ENCODE data around the gene CUTC. TPM values are rescaled to one million over a fixed set of nuclear protein-coding genes. Genes with fewer than 3 reads are reported as not detected.

CUTC gene
- total RNA-seq, 1 donor from 2014 or later = 22.5 TPM

DNA sequence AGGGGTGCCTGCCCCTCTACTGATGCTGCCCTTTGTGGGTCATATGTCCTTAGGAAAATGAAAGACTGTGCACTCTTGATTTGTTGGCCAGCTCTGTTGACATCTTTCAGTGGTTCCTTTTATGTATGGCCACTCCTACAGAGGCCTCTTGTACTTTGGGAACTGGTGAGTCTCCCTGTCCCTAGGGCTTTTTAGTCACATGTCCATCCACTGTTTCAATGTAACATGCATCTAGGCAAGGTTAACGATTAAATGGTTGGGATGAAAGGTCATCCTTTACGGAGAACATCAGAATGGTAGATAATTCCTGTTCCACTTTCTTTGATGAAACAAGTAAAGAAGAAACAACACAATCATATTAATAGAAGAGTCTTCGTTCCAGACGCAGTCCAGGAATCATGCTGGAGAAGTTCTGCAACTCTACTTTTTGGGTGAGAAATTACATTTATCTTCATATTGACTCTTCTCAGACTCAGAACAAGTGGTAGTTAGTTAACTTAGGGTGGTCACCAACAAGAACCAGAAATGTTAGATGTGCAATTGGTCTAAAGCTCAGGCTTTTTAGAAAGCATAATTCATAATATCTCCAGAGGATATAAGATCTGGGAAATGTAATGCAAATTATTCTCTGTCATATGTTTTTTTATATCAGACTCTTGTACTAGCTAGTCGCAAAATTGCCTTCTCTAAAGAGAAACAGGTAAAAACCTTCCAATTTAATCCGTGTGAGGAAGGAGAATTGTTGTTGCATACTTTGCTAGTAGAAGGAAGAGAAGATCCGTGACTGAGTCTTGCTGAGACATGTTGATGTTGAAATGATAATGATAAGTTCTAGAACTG lies 50.6 kb downstream of the CUTC start, which contains the start of gene ABCC2:
TSS of gene ABCC2 (plus strand) at position 194 of the 840 bp plus-strand sequence. CDS start at position 399, 205 bp downstream.
- intact Hi-C loops (cut with micrococcal nuclease) = no loop called here

DNA sequence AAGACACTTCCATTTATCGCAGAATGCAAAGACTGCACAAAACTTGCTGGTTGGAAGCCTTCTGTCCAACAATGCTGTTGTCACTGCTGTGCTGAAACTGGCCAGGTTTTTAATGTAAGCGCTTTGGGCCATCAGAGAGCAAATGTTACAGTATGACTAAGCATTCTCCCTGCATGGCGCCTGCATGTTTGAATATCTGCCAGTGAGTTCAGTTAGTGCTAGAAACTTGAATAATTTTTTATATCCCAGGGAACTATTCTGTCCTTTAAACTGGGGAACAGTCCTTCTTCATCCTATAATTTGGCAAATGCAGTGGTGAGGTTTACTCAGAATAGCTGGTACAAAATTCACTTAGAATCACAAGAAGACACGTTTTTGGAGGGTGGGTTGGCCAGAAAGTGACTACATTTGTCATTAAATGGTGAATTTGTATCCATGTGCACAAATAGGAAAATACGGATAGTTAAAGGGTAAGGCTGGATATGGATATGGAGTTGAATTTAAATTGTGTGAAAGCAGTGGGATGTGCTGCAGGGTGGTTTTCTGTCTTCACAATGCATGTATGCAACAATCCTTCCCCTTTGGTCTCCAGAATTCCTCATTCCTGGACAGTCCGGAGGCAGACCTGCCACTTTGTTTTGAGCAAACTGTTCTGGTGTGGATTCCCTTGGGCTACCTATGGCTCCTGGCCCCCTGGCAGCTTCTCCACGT lies 52.1 kb downstream of the CUTC start:
- intact Hi-C loops (cut with micrococcal nuclease) = no loop called here

DNA sequence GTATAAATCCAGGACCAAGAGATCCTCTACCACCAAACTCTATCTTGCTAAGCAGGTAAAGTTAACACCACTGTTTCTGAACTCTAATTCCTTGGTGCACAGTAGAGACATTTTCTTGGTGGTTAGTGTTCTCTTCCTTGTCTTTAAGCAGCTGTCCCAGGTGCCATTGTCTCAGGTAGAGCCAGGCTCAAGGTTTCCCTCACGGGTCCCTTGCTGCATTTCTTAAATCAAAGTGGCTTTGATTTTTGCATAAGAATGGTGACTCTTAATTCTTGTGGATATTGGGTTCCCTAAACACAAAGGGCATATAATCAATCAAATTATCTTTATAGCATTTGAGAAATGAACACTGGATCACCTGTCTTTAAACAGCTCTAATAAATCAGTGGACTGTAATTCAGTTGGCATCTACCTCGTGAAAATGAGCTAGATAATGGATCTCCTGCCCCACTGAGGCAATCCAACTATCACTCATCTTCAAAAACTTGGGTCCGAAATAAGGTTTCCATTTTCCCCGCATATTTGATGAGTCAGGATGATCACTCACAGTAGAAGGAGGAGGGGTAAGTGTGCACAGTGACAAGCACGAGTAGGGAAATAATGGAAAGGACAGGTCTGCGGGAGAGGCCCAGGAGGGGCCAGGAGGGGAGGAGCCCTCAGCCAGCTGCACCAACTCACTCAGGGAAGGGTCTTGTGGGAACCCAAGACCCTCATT lies 52.9 kb downstream of the CUTC start:
- intact Hi-C loops (cut with micrococcal nuclease) = no loop called here

DNA sequence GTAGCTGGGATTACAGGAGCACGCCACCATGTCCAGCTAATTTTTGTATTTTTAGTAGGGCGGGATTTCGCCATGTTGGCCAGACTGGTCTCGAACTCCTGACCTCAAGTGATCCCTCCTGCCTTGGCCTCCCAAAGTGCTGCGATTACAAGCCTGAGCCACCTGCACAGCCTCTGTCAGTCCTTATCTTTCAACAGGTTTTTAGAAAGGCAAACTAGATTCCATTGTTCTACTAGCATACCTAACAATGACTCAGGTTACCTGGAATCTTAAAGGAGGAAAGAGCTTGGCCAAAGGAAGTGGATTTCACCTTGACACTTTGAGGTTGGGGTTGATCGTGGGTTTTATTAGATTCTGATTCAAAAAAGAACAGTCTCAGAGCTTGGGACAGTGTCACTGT lies 53.6 kb downstream of the CUTC start:
- intact Hi-C loops (cut with micrococcal nuclease) = no loop called here

DNA sequence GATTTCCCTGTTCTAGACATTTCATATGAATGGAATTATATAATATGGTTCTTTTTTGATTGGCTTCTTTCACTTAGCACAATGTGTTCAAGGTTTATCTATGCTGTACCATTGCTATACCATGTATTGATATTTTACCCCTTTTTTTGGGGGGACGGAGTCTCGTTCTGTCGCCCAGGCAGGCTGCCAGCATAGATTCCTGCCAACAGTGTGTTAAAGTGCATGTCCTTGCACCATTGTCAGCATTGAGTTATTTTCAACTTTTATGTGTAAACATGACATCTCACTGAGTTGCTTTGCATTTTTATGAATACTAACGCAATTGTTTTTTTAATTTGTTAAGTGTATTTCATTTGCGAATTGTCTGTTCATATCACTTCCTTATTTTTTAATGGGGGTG lies 55.3 kb downstream of the CUTC start:
- intact Hi-C loops (cut with micrococcal nuclease) = no loop called here

DNA sequence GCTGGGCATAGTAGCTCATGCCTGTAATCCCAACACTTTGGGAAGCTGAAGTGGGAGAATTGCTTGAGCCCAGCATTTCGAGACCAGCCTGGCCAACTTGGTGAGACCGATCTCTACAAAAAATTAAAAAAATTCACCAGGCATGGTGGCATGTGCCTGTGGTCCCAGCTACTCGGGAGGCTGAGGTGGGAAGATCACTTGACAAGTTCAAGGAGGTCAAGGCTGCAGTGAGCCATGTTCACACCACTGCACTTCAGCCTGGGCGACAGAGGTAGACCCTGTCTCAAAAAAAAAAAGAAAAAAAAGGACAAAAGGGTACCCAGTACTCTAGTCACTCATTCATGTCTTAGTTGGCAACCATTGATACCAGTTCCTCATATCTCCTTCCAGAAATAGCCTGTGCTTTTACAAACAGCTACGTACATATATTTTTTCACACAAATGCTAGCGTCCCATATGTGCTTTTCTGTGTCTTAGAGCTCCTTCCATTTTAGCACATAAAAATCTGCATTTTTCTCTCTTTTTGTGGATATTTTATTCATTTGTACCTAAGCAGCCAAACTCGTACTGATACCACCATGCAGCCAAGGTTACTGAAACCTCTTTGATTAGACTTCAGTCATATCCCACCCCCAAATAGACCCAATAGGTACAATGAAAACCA lies 55.9 kb downstream of the CUTC start:
- intact Hi-C loops (cut with micrococcal nuclease) = no loop called here

DNA sequence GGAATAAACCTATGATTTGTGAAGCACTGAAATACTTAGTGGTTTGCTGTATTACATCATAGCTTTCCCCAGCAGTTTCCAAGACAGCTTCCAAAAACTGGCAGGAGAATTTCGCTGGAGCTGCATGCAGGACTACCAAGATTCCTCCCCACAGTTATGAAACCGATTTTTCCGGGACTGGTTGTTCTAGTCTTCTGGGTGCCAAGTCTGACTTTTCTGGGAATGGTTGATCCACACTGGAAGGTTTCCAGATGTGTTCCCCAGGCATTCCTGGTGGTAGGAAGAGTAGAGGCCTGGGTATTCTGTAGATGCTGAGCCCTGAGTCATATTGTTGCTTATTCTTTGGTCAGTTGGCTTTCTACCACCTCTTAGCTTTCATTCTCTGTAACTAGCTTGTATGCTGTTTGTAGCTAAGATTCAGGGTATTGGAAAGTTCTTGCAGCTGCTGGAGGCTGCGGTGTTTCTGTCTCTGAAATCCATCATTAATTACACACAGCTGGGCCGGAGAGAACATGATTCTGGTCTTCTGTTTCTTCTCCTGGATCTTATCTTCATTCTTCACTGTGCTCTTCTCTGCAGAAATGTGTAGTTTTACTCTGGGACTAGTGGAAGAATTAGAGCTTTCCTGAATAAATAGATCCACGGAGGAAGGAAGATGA lies 56.7 kb downstream of the CUTC start:
- intact Hi-C loops (cut with micrococcal nuclease) = no loop called here

DNA sequence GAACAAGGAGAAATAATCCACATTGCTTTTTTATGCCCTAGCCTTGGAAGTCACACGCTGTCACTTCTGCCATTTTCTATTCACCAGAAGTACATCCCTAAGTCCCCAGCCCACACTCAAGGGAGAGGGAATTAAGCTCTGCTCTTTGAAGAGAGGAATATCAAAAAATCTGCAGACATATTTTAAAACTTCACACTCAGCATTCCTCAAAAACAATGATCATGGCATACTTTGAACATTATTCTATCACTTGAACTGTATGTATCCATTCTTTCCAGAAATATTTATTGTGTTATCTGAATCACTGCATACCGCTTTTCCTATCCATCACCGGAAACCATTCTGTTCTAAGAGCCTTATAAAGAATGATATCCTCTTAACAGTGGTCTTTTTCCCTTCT lies 59.8 kb downstream of the CUTC start:
- intact Hi-C loops (cut with micrococcal nuclease) = no loop called here

DNA sequence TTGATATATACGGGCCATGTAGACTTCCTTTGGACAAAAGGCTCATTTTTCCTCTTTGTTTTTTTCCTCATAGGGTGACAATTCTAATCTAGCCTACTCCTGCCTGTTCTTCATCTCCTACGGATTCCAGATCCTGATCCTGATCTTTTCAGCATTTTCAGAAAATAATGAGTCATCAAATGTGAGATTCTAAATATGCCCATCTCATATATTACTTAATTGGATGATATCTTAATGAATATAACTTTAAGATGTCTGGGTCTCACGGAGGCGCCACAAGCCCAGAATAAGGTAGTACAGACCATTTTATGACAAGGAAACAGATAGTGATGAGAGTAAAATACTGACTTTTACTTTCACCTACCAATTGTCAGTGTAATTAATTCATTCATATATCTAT lies 61.8 kb downstream of the CUTC start:
- intact Hi-C loops (cut with micrococcal nuclease) = no loop called here

DNA sequence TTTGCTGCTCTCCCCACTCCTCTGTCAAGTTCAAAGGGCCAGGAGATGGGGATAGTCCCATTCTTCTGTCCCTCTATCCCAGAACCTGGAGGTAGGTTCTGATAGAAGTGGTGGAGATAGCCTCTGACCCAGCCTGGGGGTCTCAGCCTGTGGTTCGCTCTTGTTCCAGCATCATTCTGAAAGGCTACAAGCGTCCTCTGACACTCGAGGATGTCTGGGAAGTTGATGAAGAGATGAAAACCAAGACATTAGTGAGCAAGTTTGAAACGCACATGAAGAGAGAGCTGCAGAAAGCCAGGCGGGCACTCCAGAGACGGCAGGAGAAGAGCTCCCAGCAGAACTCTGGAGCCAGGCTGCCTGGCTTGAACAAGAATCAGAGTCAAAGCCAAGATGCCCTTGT lies 64.9 kb downstream of the CUTC start:
- intact Hi-C loops (cut with micrococcal nuclease) = no loop called here

DNA sequence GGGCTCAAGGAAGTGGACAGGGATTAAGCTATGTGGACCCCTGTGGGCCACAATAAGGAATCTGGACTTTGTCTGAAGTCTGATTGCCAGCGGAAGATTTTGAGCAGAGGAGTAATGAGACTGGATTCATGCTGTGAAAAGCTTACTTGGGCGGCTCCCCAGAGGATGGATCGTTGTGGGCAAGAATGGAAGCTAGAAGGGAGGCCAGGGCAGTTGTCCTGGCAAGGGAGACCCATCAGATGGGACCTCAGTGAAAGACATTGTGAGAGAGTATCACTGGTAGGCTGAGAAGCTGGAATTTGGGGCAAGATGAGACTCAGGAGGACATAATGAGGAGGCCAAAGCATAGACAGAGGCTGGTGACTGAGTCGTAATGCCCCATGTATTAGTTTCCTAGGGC lies 66.0 kb downstream of the CUTC start:
- intact Hi-C loops (cut with micrococcal nuclease) = no loop called here

DNA sequence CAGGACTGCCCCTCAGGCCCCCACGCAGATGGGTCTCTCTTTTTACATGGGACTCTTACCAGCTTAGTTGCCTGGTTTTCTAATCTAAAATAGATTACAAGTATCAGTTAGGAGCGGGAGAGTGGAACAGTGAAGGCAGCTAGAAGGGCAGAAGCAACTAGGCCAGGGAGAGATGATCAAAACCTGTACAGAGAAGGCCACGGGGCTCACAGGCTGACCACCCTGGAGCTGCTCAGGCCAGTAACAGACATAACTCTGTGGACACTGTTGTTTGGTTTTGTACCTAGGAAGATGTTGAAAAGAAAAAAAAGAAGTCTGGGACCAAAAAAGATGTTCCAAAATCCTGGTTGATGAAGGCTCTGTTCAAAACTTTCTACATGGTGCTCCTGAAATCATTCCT lies 66.9 kb downstream of the CUTC start:
- intact Hi-C loops (cut with micrococcal nuclease) = no loop called here

DNA sequence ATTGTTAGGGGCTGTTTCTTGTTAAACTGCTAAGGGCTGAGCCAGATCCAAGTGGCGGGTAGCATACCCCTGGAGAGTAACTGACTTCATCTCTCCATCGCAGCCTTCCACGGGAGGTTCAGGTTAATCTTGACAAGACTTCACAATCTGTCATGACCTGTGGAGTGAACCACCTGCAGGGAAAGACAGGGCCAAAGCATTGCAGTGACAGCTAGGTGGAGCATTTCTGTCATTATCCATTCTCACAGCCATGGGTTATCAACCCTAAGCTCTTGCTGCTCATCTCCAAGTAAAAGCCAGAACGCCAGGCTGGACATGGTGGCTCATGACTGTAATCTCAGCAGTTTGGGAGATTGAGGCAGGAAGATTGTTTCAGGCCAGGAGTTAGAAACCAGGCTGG lies 67.6 kb downstream of the CUTC start:
- intact Hi-C loops (cut with micrococcal nuclease) = no loop called here

DNA sequence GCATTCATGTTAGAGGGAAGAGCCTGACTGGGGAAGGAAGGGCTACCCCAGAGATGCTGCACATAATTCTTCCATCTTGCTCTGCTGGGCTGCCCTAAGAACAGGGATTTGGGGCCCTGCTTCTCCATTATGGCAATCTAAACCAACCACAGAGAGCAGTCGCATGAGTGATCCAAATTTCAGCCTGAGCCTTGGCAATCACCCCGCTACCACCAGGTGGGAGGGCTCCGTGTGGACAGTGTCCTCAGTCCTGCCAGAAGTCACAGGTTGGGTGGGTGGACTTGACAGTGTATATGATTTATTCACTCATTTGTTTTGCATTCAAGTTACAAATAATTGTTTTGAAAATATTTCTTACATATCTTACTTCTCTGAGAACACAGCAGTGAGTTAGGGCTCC lies 72.4 kb downstream of the CUTC start:
- intact Hi-C loops (cut with micrococcal nuclease) = no loop called here

DNA sequence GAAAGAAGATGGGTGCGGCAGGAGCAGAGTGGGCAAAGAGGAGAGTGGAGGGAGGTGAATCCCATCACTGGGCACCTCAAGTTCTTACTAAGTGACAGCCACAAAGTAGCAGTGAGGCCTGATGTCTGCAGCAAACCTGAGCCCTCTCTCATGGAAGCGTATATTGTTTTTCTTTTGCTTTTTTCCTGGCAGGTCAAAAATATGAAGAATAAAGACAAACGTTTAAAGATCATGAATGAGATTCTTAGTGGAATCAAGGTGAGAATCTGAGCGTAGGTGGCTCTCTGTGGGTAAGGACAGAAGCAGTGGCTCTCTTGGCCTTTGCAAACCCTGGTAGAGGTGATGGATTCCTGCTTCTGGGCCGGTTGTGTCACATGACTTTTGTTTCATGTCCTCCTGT lies 73.2 kb downstream of the CUTC start:
- intact Hi-C loops (cut with micrococcal nuclease) = no loop called here

Other genes with a start within 250 kb of the CUTC start
- gene NKX2-3, start 199.3 kb upstream of the CUTC start, total RNA-seq = not detected in 2 replicates
- gene SLC25A28, start 111.8 kb upstream of the CUTC start, total RNA-seq = 53.6 and 53.9 TPM in 2 replicates
- 9.4 and 9.5 TPM in 2 replicates for gene ENTPD7, start 72.7 kb upstream of the CUTC start, total RNA-seq
- 38.1 and 39.6 TPM in 2 replicates for gene COX15, start 107 bp upstream of the CUTC start, total RNA-seq
- 1.9 and 2.2 TPM in 2 replicates for gene ABCC2, start 50.4 kb downstream of the CUTC start, total RNA-seq

All from T-helper 1 cell treated with Interleukin-12 subunit alpha and Interleukin-12 subunit beta and Interleukin-4 antibody, amounts not matched to agents 30 ng/mL and 1 ng/mL, for 36 hours (primary cell).